Suprapubic skin (tissue), 4 donors: ENCODE data around the gene CELF4.

Source experiments
- EP300 ChIP-seq: sonication (generic); formaldehyde crosslinking; IDR thresholded peaks from one replicate; pipeline ENCODE4 v1.6.1; 2017; ENCODE audit warnings: antibody characterized with exemption
- POLR2A ChIP-seq, 2 donors: fragments of 450-650 bp; IDR thresholded peaks; one replicate each; pipeline ENCODE4 v1.6.1; 2017; ENCODE audit warnings: antibody characterized with exemption in 2 of 2, mild to moderate bottlenecking in 2 of 2, moderate library complexity in 2 of 2
- POLR2AphosphoS5 ChIP-seq, 3 donors: sonication (generic); formaldehyde crosslinking; IDR thresholded peaks; one replicate each; pipeline ENCODE4 v1.6.1; 2017; ENCODE audit warnings: antibody characterized with exemption in 3 of 3
- TF ChIP-seq, protein P1 (sequence below), 2 donors: fragments of 200-600 bp in 1 of 2; fragments of 450-650 bp in 1 of 2; sonication (generic) in 1 of 2; IDR thresholded peaks; one replicate each; pipeline ENCODE4 v1.5.1; 2016 to 2019; ENCODE audit warnings: antibody characterized with exemption in 2 of 2, mild to moderate bottlenecking in 1 of 2, moderate library complexity in 1 of 2

- TF ChIP-seq, protein P1, sequence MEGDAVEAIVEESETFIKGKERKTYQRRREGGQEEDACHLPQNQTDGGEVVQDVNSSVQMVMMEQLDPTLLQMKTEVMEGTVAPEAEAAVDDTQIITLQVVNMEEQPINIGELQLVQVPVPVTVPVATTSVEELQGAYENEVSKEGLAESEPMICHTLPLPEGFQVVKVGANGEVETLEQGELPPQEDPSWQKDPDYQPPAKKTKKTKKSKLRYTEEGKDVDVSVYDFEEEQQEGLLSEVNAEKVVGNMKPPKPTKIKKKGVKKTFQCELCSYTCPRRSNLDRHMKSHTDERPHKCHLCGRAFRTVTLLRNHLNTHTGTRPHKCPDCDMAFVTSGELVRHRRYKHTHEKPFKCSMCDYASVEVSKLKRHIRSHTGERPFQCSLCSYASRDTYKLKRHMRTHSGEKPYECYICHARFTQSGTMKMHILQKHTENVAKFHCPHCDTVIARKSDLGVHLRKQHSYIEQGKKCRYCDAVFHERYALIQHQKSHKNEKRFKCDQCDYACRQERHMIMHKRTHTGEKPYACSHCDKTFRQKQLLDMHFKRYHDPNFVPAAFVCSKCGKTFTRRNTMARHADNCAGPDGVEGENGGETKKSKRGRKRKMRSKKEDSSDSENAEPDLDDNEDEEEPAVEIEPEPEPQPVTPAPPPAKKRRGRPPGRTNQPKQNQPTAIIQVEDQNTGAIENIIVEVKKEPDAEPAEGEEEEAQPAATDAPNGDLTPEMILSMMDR (IDR thresholded peaks at IDR 0.05) = peak in 1 of 2 donors; percentile 11
- TF ChIP-seq POLR2AphosphoS5 (IDR thresholded peaks at IDR 0.05) = no peak
- TF ChIP-seq EP300 = no peak
- no peak for TF ChIP-seq POLR2A (IDR thresholded peaks at IDR 0.05)
Observed at GRCh38 chr18:37476182-37476581, 89.4 kb downstream of the CELF4 start.
